IPS-18c (cell line): Measurements from ENCODE around the gene LRBA.

Source experiments
- H3K4me3 ChIP-seq: 2 replicates; pipeline ENCODE4 v1.7.0; 2013; ENCODE audit warnings: low read depth, mild to moderate bottlenecking, low read length, moderate library complexity; ENCODE audit not compliant: insufficient read depth
- H3K9me3 ChIP-seq: one replicate; pipeline ENCODE4 v1.6.1; 2013; ENCODE audit warnings: mild to moderate bottlenecking, low read length, moderate library complexity; ENCODE audit not compliant: control insufficient read depth, insufficient read depth

The LRBA gene

DNA sequence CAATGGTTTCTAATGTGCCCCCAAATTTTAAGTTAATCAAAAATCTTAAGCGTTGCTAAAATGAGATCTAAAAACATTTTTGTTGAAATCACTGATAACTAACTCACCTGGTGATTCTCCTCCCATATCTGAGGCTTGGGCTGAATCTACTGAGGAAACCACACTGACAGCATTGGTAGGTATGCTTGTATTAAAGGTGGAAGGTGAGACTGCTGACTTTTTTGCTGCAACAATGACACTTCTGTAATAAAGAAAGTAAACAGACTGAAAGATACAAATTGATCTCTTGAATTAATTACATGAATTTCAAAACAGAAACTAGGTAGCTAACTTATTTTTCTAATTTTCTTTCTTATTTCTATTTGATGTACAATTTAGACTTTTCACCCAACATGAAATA, 198.1 kb downstream of the LRBA start:
- Histone ChIP-seq H3K9me3 (no peaks in the 10 kb centered on the region), H3K4me3 (no peak overlapping the region)

DNA sequence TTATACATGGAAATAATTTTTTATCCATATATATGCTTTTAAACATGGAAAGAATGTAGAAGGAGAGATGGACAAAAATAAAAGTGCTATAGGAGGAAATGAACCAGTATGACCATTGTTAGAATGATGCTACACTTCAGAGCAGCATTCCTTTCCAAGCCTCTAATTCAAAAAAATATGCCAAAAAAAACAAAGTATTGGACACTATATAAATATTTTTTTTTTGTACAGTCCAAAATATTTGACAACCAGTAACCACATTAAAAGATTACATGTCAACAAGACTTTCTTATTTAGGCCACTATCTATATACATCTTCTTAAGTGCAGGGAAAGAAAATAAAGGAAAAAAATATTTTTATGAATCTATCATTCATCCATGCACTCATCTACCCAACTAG, 198.6 kb downstream of the LRBA start:
- no peak overlapping the region for H3K4me3 ChIP-seq
- H3K9me3 ChIP-seq, result no peaks in the 10 kb centered on the region

DNA sequence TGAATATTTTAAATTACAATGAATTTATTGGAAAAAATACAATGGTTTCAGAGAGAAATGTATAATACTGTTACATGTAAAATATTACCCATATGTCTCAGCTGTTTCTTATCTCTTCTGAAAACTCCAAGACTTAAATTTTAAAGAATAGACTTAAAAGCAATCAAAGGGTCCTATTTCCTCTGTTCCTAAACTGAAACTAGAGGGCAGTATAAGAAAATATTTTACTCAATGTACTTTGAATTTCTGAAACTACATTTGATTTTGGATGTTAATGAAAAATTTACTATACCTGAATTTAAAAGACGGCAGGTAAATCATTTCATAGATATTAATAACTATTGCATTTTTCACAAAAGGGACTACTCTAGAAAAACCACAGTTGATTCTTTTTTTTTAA, 200.2 kb downstream of the LRBA start:
- Histone ChIP-seq H3K9me3 (no peaks in the 10 kb centered on the region), H3K4me3 (no peak overlapping the region)

DNA sequence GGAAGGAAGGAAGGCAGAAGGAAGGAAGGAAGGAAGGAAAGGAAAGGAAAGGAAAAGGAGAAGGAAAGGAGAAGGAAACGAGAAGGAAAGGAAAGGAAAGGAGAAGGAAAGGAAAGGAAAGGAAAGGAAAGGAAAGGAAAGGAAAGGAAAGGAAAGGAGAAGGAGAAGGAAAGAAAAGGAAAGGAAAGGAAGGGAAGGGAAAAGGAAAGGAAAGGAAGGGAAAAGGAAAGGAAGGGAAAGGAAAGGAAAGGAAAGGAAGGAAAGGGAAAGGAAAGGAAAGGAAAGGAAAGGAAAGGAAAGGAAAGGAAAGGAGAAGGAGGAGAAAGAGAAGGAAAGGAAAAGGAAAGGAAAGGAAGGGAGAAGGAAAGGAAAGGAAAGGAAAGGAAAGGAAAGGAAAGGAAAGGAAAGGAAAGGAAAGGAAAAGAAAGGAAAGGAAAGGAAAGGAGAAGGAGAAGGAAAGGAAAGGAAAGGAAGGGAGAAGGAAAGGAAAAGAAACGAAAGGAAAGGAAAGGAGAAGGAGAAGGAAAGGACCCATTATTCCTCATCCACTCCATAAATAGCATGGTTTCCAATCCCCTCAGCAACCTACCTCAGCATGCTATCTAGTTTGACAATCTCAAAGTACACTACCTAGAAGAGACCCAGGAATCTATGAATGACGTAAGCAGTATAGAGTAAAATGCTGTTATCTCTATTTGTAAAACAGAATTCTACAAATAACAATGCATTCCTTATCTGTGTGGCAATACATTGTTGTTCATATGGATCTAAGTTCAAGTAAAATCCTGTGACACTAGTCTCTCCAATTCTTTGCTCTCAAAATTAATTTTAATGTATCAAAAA, 209.7 kb downstream of the LRBA start:
- no peak overlapping the region for H3K4me3 ChIP-seq
- H3K9me3 ChIP-seq, result no peaks in the 10 kb centered on the region

DNA sequence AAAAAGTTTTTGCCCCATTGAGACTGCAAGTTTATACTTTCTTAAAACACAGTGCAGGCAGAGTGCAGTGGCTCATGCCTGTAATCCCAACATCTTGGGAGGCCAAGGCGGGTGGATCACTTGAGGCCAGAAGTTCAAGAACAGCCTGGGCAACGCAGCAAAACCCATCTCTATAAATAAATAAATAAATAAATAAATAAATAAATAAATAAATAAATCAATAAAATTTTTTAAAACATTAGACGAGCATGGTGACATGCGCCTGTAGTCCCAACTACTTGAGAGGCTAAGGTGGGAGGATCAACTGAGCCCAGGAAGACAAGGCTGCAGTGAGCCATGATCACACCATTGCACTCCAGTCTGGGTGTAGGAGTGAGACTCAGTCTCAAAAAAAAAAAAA, 213.3 kb downstream of the LRBA start:
- no peak overlapping the region for H3K4me3 ChIP-seq
- H3K9me3 ChIP-seq, result no peaks in the 10 kb centered on the region

DNA sequence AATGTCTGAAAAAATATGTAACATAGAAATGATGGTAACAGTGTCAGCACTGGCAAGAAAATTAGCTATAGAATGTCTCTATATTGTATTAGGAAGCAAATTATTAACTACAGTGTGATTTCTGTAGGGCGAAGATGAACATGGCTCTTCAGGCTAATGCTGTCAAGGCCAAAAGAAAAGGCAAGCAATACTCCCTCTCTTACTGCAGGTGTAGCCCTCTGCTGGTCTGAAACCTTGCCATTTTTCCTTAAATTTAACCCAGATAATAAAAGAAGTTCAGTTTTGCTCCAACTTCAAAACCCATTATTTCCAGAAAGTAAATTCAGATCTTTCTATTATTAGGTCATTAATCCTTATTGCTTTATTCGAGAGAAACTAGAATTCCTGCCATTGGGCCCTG, 215.9 kb downstream of the LRBA start:
- no peak overlapping the region for H3K4me3 ChIP-seq

DNA sequence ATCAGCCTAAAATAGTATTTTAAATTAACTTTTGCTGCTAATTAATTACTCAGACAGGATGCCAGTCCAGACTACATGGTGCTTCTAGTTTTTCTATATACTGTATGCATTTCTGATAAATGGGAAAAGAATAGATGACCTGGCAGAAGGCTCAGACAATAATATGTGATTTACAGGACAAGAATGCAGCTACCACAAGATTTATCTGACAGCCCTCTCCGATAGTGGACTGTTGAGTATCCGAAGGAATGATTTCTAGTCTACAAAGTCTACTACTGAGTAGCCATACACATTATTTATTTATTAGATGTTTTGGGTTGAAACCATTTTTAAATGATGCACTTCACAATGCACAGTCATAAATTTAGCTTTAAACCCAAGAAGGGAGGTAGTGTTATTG, 220.4 kb downstream of the LRBA start:
- H3K4me3 ChIP-seq, result no peak overlapping the region
- H3K9me3 ChIP-seq, result no peaks in the 10 kb centered on the region

More for the DNA sequence above, 215.9 kb downstream of the LRBA start:
- H3K9me3 ChIP-seq, result no peaks in the 10 kb centered on the region

DNA sequence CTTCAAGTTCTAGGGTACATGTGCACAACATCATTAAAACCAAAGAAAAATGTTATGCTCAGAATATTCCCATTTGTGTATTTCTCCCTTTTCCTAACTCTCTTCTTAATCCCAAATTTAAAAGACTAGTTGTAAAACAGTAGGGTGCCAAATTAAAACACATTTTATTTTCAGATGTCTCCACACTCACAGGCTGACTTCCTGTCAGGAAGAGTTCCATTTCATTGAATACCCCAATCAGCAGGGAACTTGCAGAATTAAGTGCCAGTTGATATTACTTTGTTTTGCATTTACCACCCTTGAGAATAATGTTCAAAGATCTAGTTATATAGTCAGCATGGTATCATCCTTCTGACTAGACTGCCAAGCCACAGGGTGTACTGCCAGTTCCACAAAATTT, 225.2 kb downstream of the LRBA start:
- no peak overlapping the region for H3K4me3 ChIP-seq
- no peaks in the 10 kb centered on the region for H3K9me3 ChIP-seq

DNA sequence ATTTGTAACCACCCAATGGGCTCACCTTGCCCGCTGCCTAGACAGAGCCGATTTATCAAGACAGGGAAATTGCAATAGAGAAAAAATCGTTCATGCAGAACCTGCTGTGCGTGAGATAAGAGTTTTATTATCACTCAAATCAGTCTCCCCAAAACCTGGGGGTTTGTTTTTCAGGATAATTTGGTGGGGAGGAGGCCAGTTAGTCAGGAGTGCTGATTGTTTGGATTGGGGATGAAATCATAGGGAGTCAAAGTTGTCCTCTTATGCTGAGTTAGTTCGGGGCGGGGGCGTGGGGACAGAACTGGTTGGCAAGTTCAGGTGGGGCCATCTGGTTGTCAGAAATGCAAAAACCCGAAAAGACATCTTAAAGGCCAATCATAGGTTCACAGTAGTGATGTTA, 230.1 kb downstream of the LRBA start:
- no peak overlapping the region for H3K4me3 ChIP-seq
- no peaks in the 10 kb centered on the region for H3K9me3 ChIP-seq

DNA sequence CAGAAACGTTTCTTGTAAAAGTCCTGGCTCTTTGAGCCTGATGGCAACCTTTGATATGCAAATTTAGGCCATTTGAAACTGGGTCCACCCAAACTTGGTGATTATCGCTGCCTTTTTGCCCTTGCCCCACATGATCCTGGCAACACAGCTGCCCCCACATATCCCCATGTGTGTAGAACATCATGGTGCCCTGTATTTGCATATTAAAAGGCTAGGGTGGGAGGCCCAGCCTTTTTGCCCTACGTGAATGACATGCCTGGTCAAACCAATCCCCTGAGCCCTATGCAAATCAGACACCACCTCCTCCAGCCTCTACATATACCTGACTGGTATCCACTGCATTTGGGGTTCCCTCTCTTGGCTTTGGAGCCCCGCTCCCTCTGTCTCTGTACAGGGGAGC, 230.8 kb downstream of the LRBA start:
- no peak overlapping the region for H3K4me3 ChIP-seq
- no peaks in the 10 kb centered on the region for H3K9me3 ChIP-seq

DNA sequence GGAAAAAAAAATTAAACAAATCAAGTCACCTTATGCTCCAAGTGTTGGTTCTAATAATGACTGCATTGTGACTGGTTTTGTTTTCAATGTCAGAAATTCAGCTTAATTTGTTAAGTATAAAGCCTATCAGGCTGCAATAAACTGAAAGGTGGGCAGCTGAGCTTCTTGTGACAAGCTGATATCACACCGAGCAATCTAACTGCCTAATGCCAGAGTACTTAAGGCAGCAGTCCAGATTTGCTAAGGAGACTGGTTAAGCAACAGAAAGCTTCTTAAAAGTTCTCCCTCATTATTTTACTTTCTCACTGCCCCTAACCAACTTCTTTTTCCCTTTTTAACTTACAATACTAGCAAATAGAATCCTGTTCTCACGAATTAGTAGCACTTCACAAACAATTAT, 232.2 kb downstream of the LRBA start:
- no peak overlapping the region for H3K4me3 ChIP-seq
- no peaks in the 10 kb centered on the region for H3K9me3 ChIP-seq

DNA sequence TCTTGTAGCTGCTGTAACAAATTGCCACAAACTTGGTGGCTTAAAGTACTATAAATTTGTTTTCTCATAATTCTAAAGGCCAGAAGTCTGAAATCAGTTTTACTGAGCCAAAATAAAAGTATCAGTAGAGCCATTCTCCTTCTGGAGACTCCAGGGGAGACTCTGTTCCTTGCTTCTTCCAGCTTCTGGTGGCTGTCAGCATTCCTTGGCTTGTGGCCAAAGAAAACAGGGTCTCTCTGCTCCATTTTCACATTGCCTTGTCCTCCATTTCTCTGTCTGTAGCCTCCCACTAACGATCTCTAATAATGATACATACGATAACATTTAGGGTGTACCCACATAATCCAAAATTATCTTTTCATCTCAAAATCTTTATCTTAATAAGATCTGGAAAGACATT, 232.8 kb downstream of the LRBA start:
- no peak overlapping the region for H3K4me3 ChIP-seq
- no peaks in the 10 kb centered on the region for H3K9me3 ChIP-seq

DNA sequence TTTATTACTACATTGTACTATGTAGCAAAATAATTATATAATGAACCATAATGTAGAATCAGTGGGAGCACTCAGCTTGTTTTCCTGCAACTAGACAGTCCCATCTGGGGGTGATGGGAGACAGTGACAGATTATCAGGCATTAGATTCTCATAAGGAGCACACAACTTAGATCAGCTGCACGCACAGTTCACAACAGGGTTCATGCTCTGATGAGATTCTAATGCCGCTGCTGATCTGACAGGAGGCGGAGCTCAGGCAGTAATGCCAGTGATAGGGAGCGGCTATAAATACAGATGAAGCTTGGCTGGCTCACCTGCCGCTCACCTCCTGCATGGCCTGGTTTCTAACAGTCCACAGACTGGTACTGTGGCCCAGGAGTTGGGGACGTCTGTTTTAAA, 233.9 kb downstream of the LRBA start:
- Histone ChIP-seq H3K4me3 (no peak overlapping the region), H3K9me3 (no peaks in the 10 kb centered on the region)

DNA sequence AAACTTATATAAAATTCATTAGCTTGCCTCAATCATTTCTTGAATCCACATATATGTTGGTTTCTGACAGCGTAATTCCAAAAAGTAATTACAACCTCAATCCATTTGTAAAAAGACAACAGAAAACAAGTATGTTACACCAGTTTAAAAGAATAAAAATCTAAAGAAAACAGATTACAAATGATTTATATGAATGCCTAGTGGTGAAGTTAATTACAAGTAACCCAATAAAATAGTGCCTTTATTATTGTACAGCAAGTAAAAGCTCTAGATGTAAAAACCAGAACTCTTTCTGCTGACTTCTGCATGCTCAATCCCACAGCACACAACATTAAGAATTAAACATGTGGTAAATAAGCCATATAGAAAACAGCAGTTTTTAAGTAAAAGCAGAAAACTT, 235.4 kb downstream of the LRBA start:
- no peaks in the 10 kb centered on the region for H3K9me3 ChIP-seq
- H3K4me3 ChIP-seq, result no peak overlapping the region

DNA sequence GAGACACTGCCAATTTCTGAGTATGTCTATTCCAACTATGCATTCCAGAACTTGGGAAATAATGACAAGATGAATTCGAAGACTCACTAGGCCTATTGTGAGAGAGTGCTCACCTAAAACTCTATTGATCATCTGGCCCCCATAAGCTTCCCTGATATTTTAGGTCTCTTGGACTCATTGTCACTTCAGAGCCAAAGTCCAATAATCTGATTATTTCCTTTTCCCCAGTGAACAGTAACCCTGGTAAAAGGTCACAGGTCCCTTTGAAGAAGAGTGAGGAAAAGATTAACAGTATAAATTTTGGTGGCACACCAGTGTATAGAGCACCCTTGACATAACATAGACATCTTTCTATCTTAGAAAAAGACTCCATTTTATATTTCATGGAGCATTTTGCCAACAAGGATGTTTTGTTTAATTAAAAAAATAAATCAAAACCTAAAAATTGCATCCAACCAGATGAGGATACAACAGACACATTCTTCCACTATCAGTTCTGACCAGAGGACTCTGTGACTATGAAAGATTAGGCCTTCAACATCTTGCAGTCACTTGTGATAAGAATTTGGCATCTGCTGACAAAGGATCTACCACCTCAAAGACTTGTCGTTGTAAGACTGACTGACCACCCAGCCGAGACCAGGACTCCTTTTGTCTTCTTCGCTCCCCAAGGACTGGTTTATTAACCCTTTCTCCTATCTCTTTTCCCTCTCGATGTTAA, 241.2 kb downstream of the LRBA start:
- H3K4me3 ChIP-seq, result no peak overlapping the region
- no peaks in the 10 kb centered on the region for H3K9me3 ChIP-seq

DNA sequence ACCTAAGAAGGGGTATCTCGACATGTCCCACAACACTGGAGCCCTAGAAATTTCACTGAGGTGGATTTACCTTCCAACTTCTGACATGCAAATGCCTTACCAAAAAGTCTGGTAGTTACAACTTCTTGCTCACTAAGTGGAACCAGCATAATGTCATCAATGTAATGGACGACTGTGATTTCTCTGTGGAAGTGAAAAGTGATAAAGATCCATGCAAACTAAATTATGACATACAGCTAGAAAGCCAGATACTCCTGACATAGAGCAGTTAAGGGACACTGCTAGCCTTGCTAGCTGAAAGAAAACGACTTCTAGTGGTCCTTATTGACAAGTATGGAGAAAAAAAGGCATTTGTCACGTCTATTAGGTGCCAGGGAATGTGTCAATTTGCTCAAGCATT, 242.1 kb downstream of the LRBA start:
- H3K9me3 ChIP-seq, result no peaks in the 10 kb centered on the region

DNA sequence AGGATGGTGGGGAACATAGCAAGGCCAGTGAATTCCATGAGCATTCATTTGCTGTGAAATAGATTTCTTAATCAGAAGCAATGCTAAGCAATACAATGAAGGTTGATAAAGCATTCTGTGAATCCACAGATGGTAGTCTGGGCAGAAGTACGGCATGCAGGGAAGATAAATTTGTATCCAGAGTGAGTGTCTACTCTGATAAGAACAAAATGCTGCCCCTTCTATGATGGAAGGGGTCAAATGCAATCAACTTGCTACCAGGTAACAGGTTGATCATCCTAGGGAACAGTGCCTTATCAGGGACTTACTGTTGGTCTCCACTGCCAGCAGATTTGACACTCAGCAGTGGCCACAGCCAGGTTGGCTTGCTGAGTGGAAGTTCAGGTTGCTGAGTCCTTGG, 243.7 kb downstream of the LRBA start:
- H3K4me3 ChIP-seq, result no peak overlapping the region
- no peaks in the 10 kb centered on the region for H3K9me3 ChIP-seq

More for the DNA sequence above, 242.1 kb downstream of the LRBA start:
- no peak overlapping the region for H3K4me3 ChIP-seq

DNA sequence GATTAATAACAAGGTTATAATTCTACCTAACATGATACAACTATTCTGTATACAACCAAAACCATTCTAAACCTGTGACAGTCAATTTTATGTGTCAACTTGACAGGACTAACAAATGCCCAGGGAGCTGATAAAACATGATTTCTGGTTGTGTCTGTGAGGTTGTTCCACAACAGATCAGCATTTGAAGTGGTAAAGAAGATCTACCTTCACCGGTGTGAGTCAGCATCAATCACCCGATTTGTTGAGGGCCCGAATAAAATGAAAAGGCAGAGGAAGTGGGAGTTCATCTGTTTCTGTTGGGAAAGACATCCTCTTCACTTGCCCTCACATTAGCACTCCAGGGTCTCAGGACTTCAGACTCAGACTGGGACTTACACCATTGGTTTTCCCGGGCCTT, 245.2 kb downstream of the LRBA start:
- Histone ChIP-seq H3K9me3 (no peaks in the 10 kb centered on the region), H3K4me3 (no peak overlapping the region)
